WTC11 (cell line): ENCODE results near the gene TMEM184A. TPM values are rescaled to one million over a fixed set of nuclear protein-coding genes. Genes with fewer than 3 reads are reported as not detected.
A peak's percentile ranks its signal among the peaks of the same experiment; 100 is the strongest.

Source experiments
- ATAC-seq: fragments of 200-7000 bp; cut with Tn5 transposase; 2 replicates; pipeline ENCODE4 v1.10.0; 2021; ENCODE audit warnings: mild to moderate bottlenecking, moderate library complexity
- CTCF ChIA-PET: fragments of 300-600 bp; sonication (Branson Sonifier 250); formaldehyde crosslinking; loops from one replicate; lab custom pipeline; 2021; ENCODE audit warnings: antibody characterized with exemption; lab: Charles Lee
- POLR2A ChIA-PET: fragments of 350-600 bp; sonication (Branson Sonifier 250); formaldehyde crosslinking; loops from one replicate; lab custom pipeline; 2021; ENCODE audit warnings: antibody characterized with exemption; lab: Charles Lee
- DNase-seq: peaks from one replicate; pipeline ENCODE4 v3.0.0; 2021; ENCODE audit warnings: low spot score
- H3K27ac Mint-ChIP-seq: 2 replicates; pipeline ENCODE4 v1.8.0; 2021; ENCODE audit warnings: mixed read lengths
- H3K27me3 Mint-ChIP-seq: 2 replicates; pipeline ENCODE4 v1.8.0; 2021; ENCODE audit warnings: low read depth, mild to moderate bottlenecking, moderate library complexity, mixed read lengths
- H3K36me3 Mint-ChIP-seq: 2 replicates; pipeline ENCODE4 v1.8.0; 2021; ENCODE audit warnings: mixed read lengths
- H3K4me1 Mint-ChIP-seq: 2 replicates; pipeline ENCODE4 v1.8.0; 2022; ENCODE audit warnings: mixed read lengths
- H3K4me3 Mint-ChIP-seq: 2 replicates; pipeline ENCODE4 v1.8.0; 2021; ENCODE audit warnings: mild to moderate bottlenecking, moderate library complexity, mixed read lengths
- H3K9me3 Mint-ChIP-seq: 2 replicates; pipeline ENCODE4 v1.8.0; 2021; ENCODE audit warnings: mixed read lengths
- AR ChIP-seq: fragments of 250-450 bp; sonication (Bioruptor Pico); IDR thresholded peaks from 2 replicates; pipeline ENCODE4 v1.9.0; 2021; ENCODE audit warnings: mild to moderate bottlenecking
- ATF1 ChIP-seq: sonication (generic); formaldehyde crosslinking; IDR thresholded peaks from 2 replicates; pipeline ENCODE4 v1.8.1; 2023; ENCODE audit warnings: mild to moderate bottlenecking, moderate library complexity, missing genetic modification reagents
- CREM ChIP-seq: sonication (generic); formaldehyde crosslinking; IDR thresholded peaks from 2 replicates; pipeline ENCODE4 v1.8.1; 2022; ENCODE audit warnings: mild to moderate bottlenecking, missing genetic modification reagents, moderate library complexity
- E2F1 ChIP-seq: sonication (generic); formaldehyde crosslinking; IDR thresholded peaks from 2 replicates; pipeline ENCODE4 v1.8.0; 2022; ENCODE audit warnings: mild to moderate bottlenecking, missing genetic modification reagents
- GABPB1 ChIP-seq: sonication (generic); formaldehyde crosslinking; IDR thresholded peaks from 2 replicates; pipeline ENCODE4 v1.8.1; 2023; ENCODE audit warnings: mild to moderate bottlenecking, missing genetic modification reagents
- RELA ChIP-seq: sonication (generic); formaldehyde crosslinking; IDR thresholded peaks from 2 replicates; pipeline ENCODE4 v1.8.1; 2022; ENCODE audit warnings: missing genetic modification reagents, mild to moderate bottlenecking, borderline replicate concordance
- RORB ChIP-seq: fragments of 250-450 bp; sonication (Bioruptor Pico); IDR thresholded peaks from 2 replicates; pipeline ENCODE4 v1.9.0; 2021; ENCODE audit warnings: mild to moderate bottlenecking
- SOX15 ChIP-seq: fragments of 250-450 bp; sonication (Bioruptor Pico); IDR thresholded peaks from 2 replicates; pipeline ENCODE4 v1.9.0; 2021; ENCODE audit warnings: mild to moderate bottlenecking
- SP1 ChIP-seq: sonication (generic); formaldehyde crosslinking; conservative IDR thresholded peaks from 2 replicates; pipeline ENCODE4 v1.8.1; 2022; ENCODE audit warnings: missing genetic modification reagents
- USF1 ChIP-seq: sonication (generic); formaldehyde crosslinking; IDR thresholded peaks from 2 replicates; pipeline ENCODE4 v1.8.0; 2022; ENCODE audit warnings: mild to moderate bottlenecking, missing genetic modification reagents
- ZBTB21 ChIP-seq: sonication (generic); formaldehyde crosslinking; IDR thresholded peaks from 2 replicates; pipeline ENCODE4 v1.8.1; 2023; ENCODE audit warnings: mild to moderate bottlenecking, missing genetic modification reagents, borderline replicate concordance
- ZNF121 ChIP-seq: sonication (generic); formaldehyde crosslinking; IDR thresholded peaks from 2 replicates; pipeline ENCODE4 v1.8.0; 2023; ENCODE audit warnings: missing genetic modification reagents
- ZNF396 ChIP-seq: fragments of 250-450 bp; sonication (Bioruptor Pico); IDR thresholded peaks from 2 replicates; pipeline ENCODE4 v1.8.0; 2021; ENCODE audit warnings: mild to moderate bottlenecking, moderate library complexity, borderline replicate concordance
- ZNF423 ChIP-seq: fragments of 250-450 bp; sonication (Bioruptor Pico); IDR thresholded peaks from 2 replicates; pipeline ENCODE4 v2.1.2; 2022; ENCODE audit warnings: mild to moderate bottlenecking, moderate library complexity
- ZNF425 ChIP-seq: fragments of 250-450 bp; sonication (Bioruptor Pico); conservative IDR thresholded peaks from 2 replicates; pipeline ENCODE4 v1.9.0; 2021; ENCODE audit warnings: mild to moderate bottlenecking
- ZNF512 ChIP-seq: sonication (generic); formaldehyde crosslinking; IDR thresholded peaks from 2 replicates; pipeline ENCODE4 v1.8.1; 2022; ENCODE audit warnings: missing genetic modification reagents, borderline replicate concordance
- total RNA-seq: library from RNA; stranded (reverse); gene quantifications from 3 replicates; pipeline ENCODE4 v1.2.3, GENCODE V29; 2021

TMEM184A gene
- total RNA-seq, 1 experiment from 2014 or later: 1.4 TPM

GRCh38 chr7:1595027-1595426 lies 39.0 kb upstream of the TMEM184A start (continued):
- TF ChIP-seq ZNF512 (CRISPR knock-in tag) (no peak), RELA (CRISPR knock-in tag) (no peak)
- TF ChIP-seq, all 79 proteins: peak for 0

- Mint-ChIP-seq H3K4me1 (peaks cover 3% of the 10 kb centered on the region), H3K27ac (no peak overlapping the region), H3K9me3 (peaks cover 7% of the 10 kb centered on the region), H3K36me3 (peaks cover 5% of the 10 kb centered on the region; the same call in 1 of the 2 replicates), H3K4me3 (no peak overlapping the region), H3K27me3 (peaks cover 2% of the 10 kb centered on the region; the same call in 1 of the 2 replicates)
- no peak for ATAC-seq
- ChIA-PET POLR2A (no interaction called here), CTCF (no interaction called here)
- no peak for TF ChIP-seq AR (CRISPR knock-in tag)
- no peak for TF ChIP-seq ZNF121 (CRISPR knock-in tag)
- no peak for TF ChIP-seq SOX15 (CRISPR knock-in tag)
- TF ChIP-seq CREM: no peak
- TF ChIP-seq SP1 (CRISPR knock-in tag): no peak
- no peak for TF ChIP-seq ZBTB21 (CRISPR knock-in tag)
- TF ChIP-seq ZNF425 (CRISPR knock-in tag): no peak
- TF ChIP-seq E2F1: no peak
- TF ChIP-seq ATF1 (CRISPR knock-in tag): no peak
- TF ChIP-seq RORB (CRISPR knock-in tag): no peak
- TF ChIP-seq GABPB1: no peak
- no peak for TF ChIP-seq ZNF396 (CRISPR knock-in tag)
- no peak for DNase-seq
Measured at GRCh38 chr7:1593904-1594421, 38.0 kb upstream of the TMEM184A start.

GRCh38 chr7:1593091-1593866 lies 37.3 kb upstream of the TMEM184A start:
- ATAC-seq (peak; percentile 44), DNase-seq (no peak)
- H3K27ac Mint-ChIP-seq: no peak overlapping the region
- H3K9me3 Mint-ChIP-seq: peaks cover 13% of the 10 kb centered on the region
- peaks cover 3% of the 10 kb centered on the region for H3K4me1 Mint-ChIP-seq
- peaks cover 8% of the 10 kb centered on the region for H3K36me3 Mint-ChIP-seq
- H3K27me3 Mint-ChIP-seq: peaks cover 2% of the 10 kb centered on the region; the same call in 1 of the 2 replicates
- POLR2A ChIA-PET: no interaction called here
- TF ChIP-seq ZNF423 (CRISPR knock-in tag): no peak
- TF ChIP-seq USF1: no peak
- no peak overlapping the region for H3K4me3 Mint-ChIP-seq
- CTCF ChIA-PET: no interaction called here
